Iris pigment epithelial cell (primary cell): Measurements from ENCODE around the gene RIGI.
"Not testable (repeated sequence)": the region's sequence is repeated elsewhere in the genome, so short reads cannot be mapped to it uniquely, and the experiment has no call there.

ENCODE experiments used
- DNase-seq: peaks from one replicate; pipeline ENCODE4 v3.0.0-alpha.2; 2011; ENCODE audit warnings: low read depth

RIGI gene

GRCh38 chr9:32526707-32527048, 682 bp upstream of the RIGI start:
- DNase-seq = no peak

- DNase-seq = no peak
Measured at GRCh38 chr9:32525709-32526030, 326 bp downstream of the RIGI start.

GRCh38 chr9:32524892-32525708, 896 bp downstream of the RIGI start:
- DNase-seq = peak; percentile 24

- not testable (repeated sequence) for DNase-seq
Measured at GRCh38 chr9:32524558-32524891, 1.5 kb downstream of the RIGI start.

- no peak for DNase-seq
Measured at GRCh38 chr9:32523910-32524309, 2.1 kb downstream of the RIGI start.

GRCh38 chr9:32518276-32518675, 7.7 kb downstream of the RIGI start:
- DNase-seq = no peak

GRCh38 chr9:32516241-32516640, 9.8 kb downstream of the RIGI start:
- DNase-seq = no peak

- DNase-seq = no peak
Measured at GRCh38 chr9:32508728-32509127, 17.3 kb downstream of the RIGI start.

GRCh38 chr9:32503008-32503407, 23.0 kb downstream of the RIGI start:
- no peak for DNase-seq

- peak; percentile 94 for DNase-seq
Measured at GRCh38 chr9:32502464-32502863, 23.5 kb downstream of the RIGI start.

GRCh38 chr9:32501868-32502267, 24.1 kb downstream of the RIGI start:
- no peak for DNase-seq

GRCh38 chr9:32500768-32501167, 25.2 kb downstream of the RIGI start:
- DNase-seq = peak; percentile 69

- DNase-seq = no peak
Measured at GRCh38 chr9:32497921-32498320, 28.1 kb downstream of the RIGI start.

GRCh38 chr9:32490601-32491000, 35.4 kb downstream of the RIGI start:
- no peak for DNase-seq

GRCh38 chr9:32487981-32488380, 38.0 kb downstream of the RIGI start:
- DNase-seq = peak; percentile 82

- peak; percentile 84 for DNase-seq
Measured at GRCh38 chr9:32486839-32487562, 39.0 kb downstream of the RIGI start.

- DNase-seq = no peak
Measured at GRCh38 chr9:32483343-32483742, 42.7 kb downstream of the RIGI start.
